ENCODE results near the gene KRTAP12-1. TPM values are rescaled to one million over a fixed set of nuclear protein-coding genes. Genes with fewer than 3 reads are reported as not detected.

The KRTAP12-1 gene
- total RNA-seq, 1 experiment from 2014 or later = not detected

DNA sequence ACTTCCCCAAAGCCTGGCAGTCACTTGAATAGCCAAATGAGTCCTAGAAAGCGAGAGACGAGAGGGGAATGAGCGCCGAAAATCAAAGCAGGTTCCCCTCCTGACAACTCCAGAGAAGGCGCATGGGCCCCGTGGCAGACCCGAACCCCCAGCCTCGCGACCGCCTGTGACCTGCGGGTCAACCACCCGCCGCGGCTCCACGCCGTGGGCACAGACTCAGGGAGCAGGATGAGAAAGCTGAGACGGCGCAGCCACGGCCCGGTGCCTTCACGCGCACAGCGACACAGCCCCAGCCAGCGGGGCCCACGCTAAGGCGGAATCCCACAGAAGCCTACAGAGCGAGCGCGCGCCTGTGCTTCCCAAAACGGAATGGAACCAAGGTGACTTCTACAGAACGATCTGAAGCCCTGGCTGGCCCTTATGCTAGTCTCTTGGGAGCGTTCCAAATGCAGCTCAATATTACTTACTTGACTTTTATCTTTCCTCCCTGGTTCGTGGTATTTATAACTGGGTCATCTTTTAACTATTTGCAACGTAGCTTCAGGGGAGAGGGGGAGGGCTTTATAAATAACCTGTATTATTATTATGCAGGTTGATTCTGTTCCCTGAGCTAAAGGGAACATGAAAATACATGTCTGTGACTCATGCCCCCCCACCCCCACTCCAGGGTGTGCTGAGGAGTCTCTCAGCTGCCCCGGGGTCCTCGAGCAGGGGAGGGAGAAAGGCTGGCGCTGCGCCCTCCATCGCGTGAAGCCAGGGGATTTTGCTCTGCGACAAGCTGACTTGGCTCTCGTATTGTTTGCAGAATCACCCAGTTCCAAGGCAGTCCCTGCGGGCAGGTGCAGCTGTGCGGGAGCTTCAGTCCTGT is 27.7 kb upstream of the KRTAP12-1 start:
- intact Hi-C loops (cut with micrococcal nuclease; ENCODE audit: unreplicated experiment) (no loop called here), in situ Hi-C loops (cut with HindIII; ENCODE audit: low pct_unique_long_range_greater_than_20kb, low sequenced_read_pairs) (no loop called here)
- DNase-seq (ENCODE audit: low read depth, low spot score) = no peak
- ChIA-PET POLR2A (interaction anchor here (0.6 kb wide), 1 partner anchor 164 kb away, joined by 3 read pairs; the partner anchor contains the start of gene PTTG1IP), CTCF (interaction anchor here (0.7 kb wide), 1 partner anchor 15 kb away, joined by 3 read pairs; no protein-coding TSS in a partner anchor)
- no TSS peak for BruUV-seq (replicated peaks)
- Histone ChIP-seq H3K36me3 (ENCODE audit: control insufficient read depth, insufficient read depth, low read length) (no peaks in the 10 kb centered on the region), H3K4me3 (ENCODE audit: low read depth in 2 of 2, low read length in 2 of 2) (no peak overlapping the region), H3K27me3 (ENCODE audit: control insufficient read depth, insufficient read depth, low read length) (no peaks in the 10 kb centered on the region), H3K9me3 (ENCODE audit: control insufficient read depth, insufficient read depth, low read depth, low read length) (no peaks in the 10 kb centered on the region), H3K4me1 (ENCODE audit: control insufficient read depth, insufficient read depth, low read length) (no peaks in the 10 kb centered on the region; the same call in none of the 2 replicates), H3K27ac (ENCODE audit: low read length) (no peak overlapping the region)
- no peak for TF ChIP-seq CTCF (IDR thresholded peaks at IDR 0.05)
- TF ChIP-seq REST (IDR thresholded peaks at IDR 0.05; ENCODE audit: insufficient read depth in 1 of 2, low read depth in 2 of 2, low read length in 1 of 2) = no peak
- TF ChIP-seq TCF7L2 (IDR thresholded peaks at IDR 0.05; ENCODE audit: low read depth, low read length) = no peak
- TF ChIP-seq POLR2AphosphoS5 (IDR thresholded peaks at IDR 0.05; ENCODE audit: low read depth, low read length) = no peak
- no peak for TF ChIP-seq SIN3A (IDR thresholded peaks at IDR 0.05; ENCODE audit: borderline replicate concordance, insufficient read depth, low read depth, low read length)
- ATAC-seq = peak; percentile 59; the same call in 1 of the 2 replicates

GRCh38 chr21:44708866-44709425 is 27.0 kb upstream of the KRTAP12-1 start:
- Histone ChIP-seq H3K27ac (ENCODE audit: low read length) (no peak overlapping the region), H3K36me3 (ENCODE audit: control insufficient read depth, insufficient read depth, low read length) (no peaks in the 10 kb centered on the region), H3K4me1 (ENCODE audit: control insufficient read depth, insufficient read depth, low read length) (no peaks in the 10 kb centered on the region; the same call in none of the 2 replicates), H3K9me3 (ENCODE audit: control insufficient read depth, insufficient read depth, low read depth, low read length) (no peaks in the 10 kb centered on the region), H3K4me3 (ENCODE audit: low read depth in 2 of 2, low read length in 2 of 2) (no peak overlapping the region), H3K27me3 (ENCODE audit: control insufficient read depth, insufficient read depth, low read length) (no peaks in the 10 kb centered on the region)
- no TSS peak for BruUV-seq (replicated peaks)
- POLR2A ChIA-PET = interaction anchor here (0.6 kb wide), 1 partner anchor 165 kb away, joined by 3 read pairs; the partner anchor contains the start of gene PTTG1IP
- TF ChIP-seq POLR2AphosphoS5 (IDR thresholded peaks at IDR 0.05; ENCODE audit: low read depth, low read length) = no peak
- TF ChIP-seq CTCF (IDR thresholded peaks at IDR 0.05) = no peak
- no peak for TF ChIP-seq TCF7L2 (IDR thresholded peaks at IDR 0.05; ENCODE audit: low read depth, low read length)
- no peak for TF ChIP-seq REST (IDR thresholded peaks at IDR 0.05; ENCODE audit: insufficient read depth in 1 of 2, low read depth in 2 of 2, low read length in 1 of 2)
- TF ChIP-seq SIN3A (IDR thresholded peaks at IDR 0.05; ENCODE audit: borderline replicate concordance, insufficient read depth, low read depth, low read length) = no peak
- intact Hi-C loops (cut with micrococcal nuclease; ENCODE audit: unreplicated experiment) (no loop called here), in situ Hi-C loops (cut with HindIII; ENCODE audit: low pct_unique_long_range_greater_than_20kb, low sequenced_read_pairs) (no loop called here)
- ATAC-seq (no peak), DNase-seq (ENCODE audit: low read depth, low spot score) (no peak)
- CTCF ChIA-PET = no interaction called here
